Stomach (tissue), 9 donors: ENCODE measurements around the gene PROB1. TPM values are rescaled to one million over a fixed set of nuclear protein-coding genes. Genes with fewer than 3 reads are reported as not detected.

Experiments used
- DNase-seq, 2 donors: peaks; one replicate each; pipeline versions ENCODE4 v3.0.0 to v3.0.0-alpha.2; 2013 to 2019
- H3K27ac ChIP-seq, 5 donors: fragments of 200-600 bp in 4 of 5; sonication (generic) in 4 of 5; one replicate each; pipeline ENCODE4 v1.5.1; 2013 to 2019; ENCODE audit warnings: mild to moderate bottlenecking in 1 of 5, moderate library complexity in 1 of 5
- H3K27me3 ChIP-seq, 3 donors: fragments of 200-600 bp; sonication (generic); one replicate each; pipeline ENCODE4 v1.5.1; 2017 to 2019; ENCODE audit warnings: mixed run types in 1 of 3
- H3K36me3 ChIP-seq, 4 donors: fragments of 200-600 bp; sonication (generic); 1 replicate in 3 of 4; 2 replicates in 1 of 4; pipeline ENCODE4 v1.5.1; 2016 to 2019
- H3K4me1 ChIP-seq, 4 donors: fragments of 200-600 bp; sonication (generic); one replicate each; pipeline ENCODE4 v1.5.1; 2016 to 2019
- H3K4me3 ChIP-seq, 4 donors: fragments of 200-600 bp; sonication (generic) in 3 of 4; one replicate each; pipeline ENCODE4 v1.5.1; 2016 to 2019; ENCODE audit warnings: mild to moderate bottlenecking in 1 of 4
- H3K9me3 ChIP-seq, 4 donors: fragments of 200-600 bp; sonication (generic); one replicate each; pipeline ENCODE4 v1.5.1; 2016 to 2019
- EP300 ChIP-seq: sonication (generic); formaldehyde crosslinking; IDR thresholded peaks from one replicate; pipeline ENCODE4 v1.6.1; 2017; ENCODE audit warnings: antibody characterized with exemption
- POLR2A ChIP-seq, 4 donors: fragments of 450-650 bp; IDR thresholded peaks; one replicate each; pipeline ENCODE4 v1.6.1; 2016; ENCODE audit warnings: antibody characterized with exemption in 4 of 4, control low read depth in 2 of 4, mild to moderate bottlenecking in 1 of 4, moderate library complexity in 1 of 4
- POLR2AphosphoS5 ChIP-seq, 3 donors: sonication (generic); formaldehyde crosslinking; IDR thresholded peaks; one replicate each; pipeline ENCODE4 v1.6.1; 2016; ENCODE audit warnings: antibody characterized with exemption in 3 of 3
- WGBS, 5 donors: extraction: QIAGEN DNeasy Blood & Tissue Kit in 3 of 5; methylation state at CpG; one replicate each; pipeline versions ENCODE4 v1.1.5 to v1.1.7; 2013 to 2018; 5-methylcytosine and 5-hydroxymethylcytosine counted together
- intact Hi-C: fragments of 100-400 bp; cut with DNase I; formaldehyde crosslinking; loops from one replicate; pipeline ENCODE4 v1.15.1; 2023; ENCODE audit warnings: low total_unique reads
- polyA plus RNA-seq, 3 donors: library from polyadenylated mRNA; stranded (reverse); fragments of 200-250 nt; gene quantifications; one replicate each; pipeline ENCODE4 v1.2.3, GENCODE V29; 2013
- total RNA-seq, 5 donors: library from RNA; depleted of rRNA; stranded (reverse); fragments of >200 nt; gene quantifications; one replicate each; pipeline versions ENCODE4 v1.1.0 to v1.2.3, GENCODE V29; 2014 to 2016
- TF ChIP-seq, protein P1 (sequence below), 7 experiments: fragments of 450-650 bp in 4 of 7; fragments of 200-600 bp in 3 of 7; sonication (generic) in 3 of 7; IDR thresholded peaks; one replicate each; pipeline ENCODE4 v1.5.1; 2016 to 2019; ENCODE audit warnings: antibody characterized with exemption in 7 of 7, control low read depth in 2 of 7, mild to moderate bottlenecking in 1 of 7
- donor health status: healthy with polysubstance abuse.
- donor health status: Bipolar disorder and iron deficiency.
- donor health status: healthy.

The PROB1 gene
- total and polyA plus RNA-seq, 8 donors = 0.55 to 0.89 (median 0.73) TPM; not detected in 3

DNA sequence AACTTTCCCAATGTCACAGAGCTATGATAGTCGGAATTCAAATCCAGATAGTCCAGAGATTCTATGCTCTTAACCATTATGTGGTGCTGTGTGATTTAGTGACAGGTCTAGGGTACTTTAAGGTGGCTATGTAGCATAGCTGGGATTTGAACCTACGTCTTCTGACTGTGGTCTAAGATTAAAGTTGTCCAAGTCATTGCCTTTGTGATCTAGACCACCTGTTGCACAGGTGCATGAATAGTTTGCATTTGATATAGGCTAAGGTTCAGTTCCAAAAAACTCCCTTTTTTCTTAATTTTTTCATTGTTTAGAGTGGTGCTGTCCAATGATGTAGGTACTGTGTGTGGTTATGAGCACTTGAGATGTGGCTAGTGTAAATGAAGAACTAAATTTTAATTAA is 50.7 kb downstream of the PROB1 start:
- intact Hi-C loops = loop anchor here (10.0 kb wide), 1 partner anchor 49 kb away; the partner anchor contains the start of gene MATR3
- WGBS, 5 donors = 54 to 69% (median 59%) methylated on average over 2 of the region's 2 CpGs
- peaks cover 31 to 77% (median 60%) of the 10 kb centered on the region in 4 donors for H3K4me1 ChIP-seq
- peak overlapping the region in 2 of 4 donors; percentile 75 to 89 for H3K4me3 ChIP-seq
- TF ChIP-seq EP300 (no peak), POLR2AphosphoS5 (IDR thresholded peaks at IDR 0.05) (no peak), POLR2A (IDR thresholded peaks at IDR 0.05) (no peak)
- TF ChIP-seq, protein P1, sequence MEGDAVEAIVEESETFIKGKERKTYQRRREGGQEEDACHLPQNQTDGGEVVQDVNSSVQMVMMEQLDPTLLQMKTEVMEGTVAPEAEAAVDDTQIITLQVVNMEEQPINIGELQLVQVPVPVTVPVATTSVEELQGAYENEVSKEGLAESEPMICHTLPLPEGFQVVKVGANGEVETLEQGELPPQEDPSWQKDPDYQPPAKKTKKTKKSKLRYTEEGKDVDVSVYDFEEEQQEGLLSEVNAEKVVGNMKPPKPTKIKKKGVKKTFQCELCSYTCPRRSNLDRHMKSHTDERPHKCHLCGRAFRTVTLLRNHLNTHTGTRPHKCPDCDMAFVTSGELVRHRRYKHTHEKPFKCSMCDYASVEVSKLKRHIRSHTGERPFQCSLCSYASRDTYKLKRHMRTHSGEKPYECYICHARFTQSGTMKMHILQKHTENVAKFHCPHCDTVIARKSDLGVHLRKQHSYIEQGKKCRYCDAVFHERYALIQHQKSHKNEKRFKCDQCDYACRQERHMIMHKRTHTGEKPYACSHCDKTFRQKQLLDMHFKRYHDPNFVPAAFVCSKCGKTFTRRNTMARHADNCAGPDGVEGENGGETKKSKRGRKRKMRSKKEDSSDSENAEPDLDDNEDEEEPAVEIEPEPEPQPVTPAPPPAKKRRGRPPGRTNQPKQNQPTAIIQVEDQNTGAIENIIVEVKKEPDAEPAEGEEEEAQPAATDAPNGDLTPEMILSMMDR (IDR thresholded peaks at IDR 0.05) = no peak
- no peaks in the 10 kb centered on the region for H3K9me3 ChIP-seq
- no peak overlapping the region for H3K27ac ChIP-seq
- peaks cover 0 to 20% (median 5%) of the 10 kb centered on the region in 4 donors for H3K36me3 ChIP-seq
- no peak for DNase-seq
- no peaks in the 10 kb centered on the region for H3K27me3 ChIP-seq

DNA sequence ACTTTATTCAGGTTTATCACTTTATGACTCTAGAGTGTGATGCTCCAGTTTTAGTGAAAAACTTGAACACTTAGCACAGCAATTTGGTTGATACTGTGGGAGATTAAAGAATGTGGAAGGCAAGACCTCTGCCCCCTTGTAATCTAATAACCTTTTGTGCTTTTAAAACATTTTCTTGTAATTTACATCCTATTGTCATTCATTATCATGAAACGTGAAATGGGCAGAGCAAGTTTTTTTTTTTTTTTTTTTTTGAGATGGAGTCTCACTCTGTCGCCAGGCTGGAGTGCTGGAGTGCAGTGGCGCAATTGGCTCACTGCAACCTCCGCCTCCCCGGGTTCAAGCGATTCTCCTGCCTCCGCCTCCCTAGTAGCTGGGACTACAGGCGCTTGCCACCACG is 51.4 kb downstream of the PROB1 start:
- TF ChIP-seq POLR2A (IDR thresholded peaks at IDR 0.05) = no peak
- H3K4me3 ChIP-seq = peak overlapping the region in 3 of 4 donors; percentile 75 to 89 (median 85)
- no peak for DNase-seq
- H3K9me3 ChIP-seq = no peaks in the 10 kb centered on the region
- H3K27me3 ChIP-seq = no peaks in the 10 kb centered on the region
- peaks cover 31 to 70% (median 55%) of the 10 kb centered on the region in 4 donors for H3K4me1 ChIP-seq
- WGBS, 5 donors = 71 to 81% (median 72%) methylated on average over 9 of the region's 9 CpGs
- intact Hi-C loops = loop anchor here (10.0 kb wide), 1 partner anchor 49 kb away; the partner anchor contains the start of gene MATR3
- no peak overlapping the region for H3K27ac ChIP-seq
- peaks cover 0 to 15% (median 5%) of the 10 kb centered on the region in 4 donors for H3K36me3 ChIP-seq

DNA sequence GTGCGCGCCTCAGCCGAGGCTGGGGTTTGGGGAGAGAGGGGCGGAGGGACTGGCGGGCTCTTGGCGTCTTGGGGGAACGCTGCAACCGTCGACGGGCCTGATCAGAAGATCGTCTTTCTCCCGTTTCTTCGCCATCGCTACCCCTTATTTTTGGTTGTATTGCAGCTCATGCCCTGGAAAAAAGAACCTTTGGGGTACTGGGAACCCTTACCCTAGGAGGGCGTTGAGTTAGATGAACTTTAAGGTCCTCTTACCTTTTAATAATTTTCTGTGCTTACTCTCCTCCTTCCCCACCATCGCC is 52.5 kb downstream of the PROB1 start:
- intact Hi-C loops = loop anchor here (10.0 kb wide), 1 partner anchor 48 kb away; the partner anchor contains the start of gene MATR3
- Histone ChIP-seq H3K9me3 (no peaks in the 10 kb centered on the region), H3K36me3 (peaks cover 0 to 13% (median 4%) of the 10 kb centered on the region in 4 donors), H3K4me1 (peaks cover 31 to 59% (median 47%) of the 10 kb centered on the region in 4 donors), H3K27me3 (no peaks in the 10 kb centered on the region), H3K4me3 (peak overlapping the region; percentile 75 to 98 (median 87)), H3K27ac (peak overlapping the region; percentile 89 to 99 (median 97))
- WGBS, 5 donors = 0% methylated on average over 16 of the region's 16 CpGs
- TF ChIP-seq POLR2A (IDR thresholded peaks at IDR 0.05) = no peak
- TF ChIP-seq, protein P1 (IDR thresholded peaks at IDR 0.05) = no peak
- no peak for TF ChIP-seq POLR2AphosphoS5 (IDR thresholded peaks at IDR 0.05)
- no peak for TF ChIP-seq EP300
- no peak for DNase-seq

DNA sequence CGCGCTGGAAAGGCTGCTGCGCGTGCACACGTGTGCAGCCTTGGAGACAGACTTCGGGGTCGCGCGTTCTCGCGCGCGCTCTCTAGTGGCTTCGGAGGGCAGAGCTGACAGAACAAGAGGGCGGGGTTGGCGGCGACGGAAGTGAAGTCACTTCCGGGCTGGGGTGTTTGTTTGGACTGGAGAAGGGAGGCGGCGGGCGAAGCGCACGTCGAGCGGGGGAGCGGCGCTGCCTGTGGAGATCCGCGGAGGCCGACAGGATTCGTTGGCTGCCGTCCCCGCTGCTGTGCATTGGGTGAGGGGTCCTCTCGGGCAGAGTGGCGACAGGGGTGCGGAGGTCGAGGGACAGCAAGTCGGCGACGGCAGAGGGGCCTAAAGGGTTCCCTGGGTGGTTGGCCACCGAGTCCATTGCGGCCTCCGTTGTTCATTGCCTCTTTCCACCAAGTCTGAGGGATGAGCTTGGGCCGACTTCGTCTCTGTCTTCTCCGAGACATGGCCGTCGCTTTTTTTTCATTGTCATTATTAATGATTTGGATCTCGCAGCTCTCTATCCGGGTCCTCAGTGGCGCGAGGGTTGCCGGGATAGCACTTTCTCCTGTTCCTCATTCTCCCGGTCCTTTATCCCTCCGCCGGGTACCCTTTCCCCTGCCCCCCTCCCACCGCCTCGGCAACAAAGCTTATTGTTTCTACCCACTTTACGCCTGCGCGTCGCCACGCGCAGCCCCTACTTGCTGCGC is 53.0 kb downstream of the PROB1 start, which contains the start of gene PAIP2:
PAIP2 (plus strand) TSS at position 166 of the 734 bp plus-strand sequence. CDS start 21,931 bp downstream, outside the sequence.
- peak within 1 kb of the TSS; percentile 75 to 98 (median 87) for H3K4me3 ChIP-seq
- TF ChIP-seq POLR2AphosphoS5 (IDR thresholded peaks at IDR 0.05) = peak; percentile 91 to 97 (median 97)
- TF ChIP-seq, protein P1 (IDR thresholded peaks at IDR 0.05) = peak in 5 of 7 experiments; percentile 64 to 81 (median 77)
- TF ChIP-seq EP300 = no peak
- peak in 2 of 4 donors; percentile 87 to 91 for TF ChIP-seq POLR2A (IDR thresholded peaks at IDR 0.05)
- intact Hi-C loops = loop anchor here (10.0 kb wide), 1 partner anchor 47 kb away; the partner anchor contains the start of gene MATR3
- H3K36me3 ChIP-seq = peaks cover 0 to 11% (median 3%) of the 10 kb centered on the region in 4 donors
- WGBS, 5 donors = 0 to 1% (median 0%) methylated on average over 60 to 66 of the region's 66 CpGs
- no peaks in the 10 kb centered on the region for H3K27me3 ChIP-seq
- DNase-seq = peak; percentile 98 to 99
- H3K9me3 ChIP-seq = no peaks in the 10 kb centered on the region
- H3K27ac ChIP-seq = peak within 1 kb of the TSS; percentile 89 to 99 (median 97)
- H3K4me1 ChIP-seq = peaks cover 31 to 54% (median 46%) of the 10 kb centered on the region in 4 donors
